ENCODE measurements around the gene GALE.

DNA sequence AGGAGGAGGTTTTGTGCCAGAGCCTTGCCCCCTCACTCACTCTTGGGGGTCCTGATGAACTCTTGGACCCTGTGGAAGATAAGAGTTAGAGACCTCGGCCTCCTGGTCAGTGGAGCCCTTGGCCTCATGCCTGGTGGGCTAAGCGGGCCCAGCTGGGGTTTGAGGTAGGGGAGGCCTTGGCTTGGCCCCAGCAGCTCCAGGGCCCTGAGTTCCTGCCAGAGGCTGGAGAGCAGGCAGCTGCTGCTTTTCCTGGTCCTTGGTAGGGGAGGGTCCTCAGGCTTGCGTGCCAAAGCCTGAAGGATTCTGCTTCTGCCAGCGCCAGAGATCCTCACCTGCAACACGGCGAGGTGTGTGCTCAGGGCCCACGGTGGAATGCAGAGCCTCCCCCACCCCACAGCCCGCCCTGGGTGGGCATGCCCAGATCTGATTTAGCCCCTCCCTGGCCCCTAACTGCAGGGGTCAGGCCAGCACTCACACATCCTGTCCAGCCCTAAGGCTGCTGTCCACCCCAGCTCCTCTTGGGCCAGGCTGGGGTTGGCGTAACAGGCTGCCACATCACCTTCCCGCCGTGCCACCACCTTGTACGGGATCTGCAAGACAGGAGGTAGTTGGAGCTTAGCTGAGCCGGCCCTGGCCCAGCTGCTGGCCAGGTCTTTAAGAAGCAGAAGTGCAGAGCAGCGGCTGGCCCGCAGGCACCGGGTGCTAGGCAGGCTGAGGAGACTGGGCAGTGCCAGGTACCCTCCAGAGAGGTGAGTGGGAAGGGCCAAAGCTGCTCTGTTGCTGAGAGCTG is 4.7 kb downstream of the GALE start:
- TF ChIP-seq, protein P1, sequence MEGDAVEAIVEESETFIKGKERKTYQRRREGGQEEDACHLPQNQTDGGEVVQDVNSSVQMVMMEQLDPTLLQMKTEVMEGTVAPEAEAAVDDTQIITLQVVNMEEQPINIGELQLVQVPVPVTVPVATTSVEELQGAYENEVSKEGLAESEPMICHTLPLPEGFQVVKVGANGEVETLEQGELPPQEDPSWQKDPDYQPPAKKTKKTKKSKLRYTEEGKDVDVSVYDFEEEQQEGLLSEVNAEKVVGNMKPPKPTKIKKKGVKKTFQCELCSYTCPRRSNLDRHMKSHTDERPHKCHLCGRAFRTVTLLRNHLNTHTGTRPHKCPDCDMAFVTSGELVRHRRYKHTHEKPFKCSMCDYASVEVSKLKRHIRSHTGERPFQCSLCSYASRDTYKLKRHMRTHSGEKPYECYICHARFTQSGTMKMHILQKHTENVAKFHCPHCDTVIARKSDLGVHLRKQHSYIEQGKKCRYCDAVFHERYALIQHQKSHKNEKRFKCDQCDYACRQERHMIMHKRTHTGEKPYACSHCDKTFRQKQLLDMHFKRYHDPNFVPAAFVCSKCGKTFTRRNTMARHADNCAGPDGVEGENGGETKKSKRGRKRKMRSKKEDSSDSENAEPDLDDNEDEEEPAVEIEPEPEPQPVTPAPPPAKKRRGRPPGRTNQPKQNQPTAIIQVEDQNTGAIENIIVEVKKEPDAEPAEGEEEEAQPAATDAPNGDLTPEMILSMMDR (IDR thresholded peaks at IDR 0.05; ENCODE audit: low read depth, low read length) = no peak
- no peak for TF ChIP-seq EZH2phosphoT487 (IDR thresholded peaks at IDR 0.05; ENCODE audit: low read depth)

Measured in OCI-LY3 (cell line).